Skeletal muscle tissue (tissue), 4 donors: ENCODE results near the gene PYGO1. TPM values are rescaled to one million over a fixed set of nuclear protein-coding genes. Genes with fewer than 3 reads are reported as not detected.
"Not testable (repeated sequence)": the region's sequence is repeated elsewhere in the genome, so short reads cannot be mapped to it uniquely, and the experiment has no call there.

Experiments
- H3K27ac ChIP-seq: one replicate; pipeline ENCODE4 v1.7.0; 2013; ENCODE audit warnings: mild to moderate bottlenecking, low read depth, low read length, inconsistent platforms
- H3K27me3 ChIP-seq, 3 donors: one replicate each; pipeline ENCODE4 v1.7.0; 2013; ENCODE audit warnings: low read length in 3 of 3; ENCODE audit not compliant: control insufficient read depth in 3 of 3, insufficient read depth in 3 of 3
- H3K36me3 ChIP-seq, 3 donors: one replicate each; pipeline ENCODE4 v1.7.0; 2013; ENCODE audit warnings: low read length in 3 of 3; ENCODE audit not compliant: control insufficient read depth in 3 of 3, insufficient read depth in 3 of 3
- H3K4me1 ChIP-seq, 3 donors: one replicate each; pipeline ENCODE4 v1.7.0; 2013; ENCODE audit warnings: low read length in 3 of 3, mild to moderate bottlenecking in 3 of 3; ENCODE audit not compliant: control insufficient read depth in 3 of 3, insufficient read depth in 3 of 3
- H3K4me3 ChIP-seq, 3 donors: one replicate each; pipeline ENCODE4 v1.7.0; 2013; ENCODE audit warnings: low read length in 3 of 3
- H3K9ac ChIP-seq, 3 donors: one replicate each; pipeline ENCODE4 v1.7.0; 2013; ENCODE audit warnings: low read length in 3 of 3, mild to moderate bottlenecking in 3 of 3, moderate library complexity in 2 of 3, low read depth in 1 of 3
- H3K9me3 ChIP-seq, 3 donors: one replicate each; pipeline ENCODE4 v1.7.0; 2013; ENCODE audit warnings: low read length in 3 of 3; ENCODE audit not compliant: control insufficient read depth in 3 of 3
- total RNA-seq: library from RNA; depleted of rRNA; stranded (reverse); fragments of >200 nt; gene quantifications from one replicate; pipeline ENCODE4 v1.2.3, GENCODE V29; 2014
- donor health status: Osteomylitis.

PYGO1 gene
- total RNA-seq, 1 donor from 2014 or later, result 10.4 TPM

- Histone ChIP-seq H3K4me3 (no peak overlapping the region), H3K36me3 (no peaks in the 10 kb centered on the region), H3K9me3 (no peaks in the 10 kb centered on the region), H3K9ac (no peak overlapping the region), H3K27ac (no peak overlapping the region), H3K27me3 (no peaks in the 10 kb centered on the region), H3K4me1 (peaks cover 0 to 4% (median 3%) of the 10 kb centered on the region in 3 donors)
These were observed 91.4 kb downstream of the PYGO1 start for GRCh38 chr15:55496716-55497115.

DNA sequence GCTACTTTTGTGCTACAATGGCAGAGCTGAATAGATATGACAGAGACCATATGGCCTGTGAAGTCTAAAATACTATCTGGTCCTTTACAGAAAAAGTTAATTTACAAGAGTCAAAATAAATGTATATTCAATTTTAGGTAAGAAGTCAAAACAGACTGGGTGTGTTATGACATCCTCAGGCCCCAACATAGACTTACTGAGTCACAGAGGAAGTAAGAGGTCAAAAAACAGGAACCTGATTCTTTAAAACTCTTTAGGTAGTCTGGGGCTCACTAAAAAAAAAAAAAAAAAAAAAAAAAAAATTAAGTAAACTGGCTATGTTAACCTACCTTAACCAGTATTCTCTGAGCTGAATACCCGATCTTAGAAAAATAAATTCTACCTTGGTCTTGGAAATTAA lies 93.2 kb downstream of the PYGO1 start:
- Histone ChIP-seq H3K27me3 (no peaks in the 10 kb centered on the region), H3K9me3 (no peaks in the 10 kb centered on the region), H3K9ac (no peak overlapping the region), H3K4me1 (peaks cover 0 to 4% (median 3%) of the 10 kb centered on the region in 3 donors), H3K4me3 (no peak overlapping the region), H3K27ac (no peak overlapping the region), H3K36me3 (no peaks in the 10 kb centered on the region)

- H3K36me3 ChIP-seq, H3K27me3 ChIP-seq, H3K4me3 ChIP-seq, H3K9ac ChIP-seq, H3K4me1 ChIP-seq, H3K27ac ChIP-seq, H3K9me3 ChIP-seq: not testable (repeated sequence)
These were observed 99.1 kb downstream of the PYGO1 start for GRCh38 chr15:55488952-55489600.

Other genes with a start within 250 kb of the PYGO1 start
- gene CCPG1, start 180.0 kb downstream of the PYGO1 start, total RNA-seq, result 12.5 TPM
- 0.52 TPM for gene PIERCE2, start 179.8 kb downstream of the PYGO1 start, total RNA-seq
- 1.6 TPM for gene DNAAF4, start 80.1 kb downstream of the PYGO1 start, total RNA-seq
- gene PRTG, start 154.8 kb upstream of the PYGO1 start, total RNA-seq, result 4.7 TPM